ENCODE measurements around the gene FOXO1.

DNA sequence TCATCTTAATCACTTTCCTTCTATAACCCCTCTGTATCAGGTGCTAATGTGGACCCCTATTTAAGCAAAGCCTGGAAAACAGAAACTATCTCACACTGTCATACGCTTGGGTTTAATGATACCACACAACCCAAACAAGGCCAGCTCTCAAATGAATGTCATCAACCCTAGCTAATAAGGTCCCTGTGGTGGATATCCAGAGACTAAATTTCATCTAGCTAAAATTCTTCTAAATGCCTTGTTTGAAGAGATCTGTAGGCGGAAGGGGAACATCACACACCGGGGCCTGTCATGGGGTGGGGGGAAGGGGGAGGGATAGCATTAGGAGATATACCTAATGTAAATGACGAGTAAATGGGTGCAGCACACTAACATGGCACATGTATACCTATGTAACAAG lies 95.5 kb downstream of the FOXO1 start:
- no peak for TF ChIP-seq POLR2A (IDR thresholded peaks at IDR 0.05; ENCODE audit: low read length)
- no peak for TF ChIP-seq GATA1 (IDR thresholded peaks at IDR 0.05; ENCODE audit: low read depth, low read length)
